Prostate gland (tissue), 2 donors: ENCODE data around the gene DAGLA. TPM values are rescaled to one million over a fixed set of nuclear protein-coding genes. Genes with fewer than 3 reads are reported as not detected.

Source experiments
- DNase-seq: peaks from one replicate; pipeline ENCODE4 v3.0.0-alpha.2; 2019; ENCODE audit warnings: low spot score
- H3K27ac ChIP-seq, 2 donors: fragments of 200-600 bp; sonication (generic); 2 replicates each; pipeline ENCODE4 v1.5.1; 2017 to 2019
- H3K27me3 ChIP-seq: fragments of 200-600 bp; sonication (generic); replicated peaks from 2 replicates; pipeline ENCODE4 v1.5.1; 2019; ENCODE audit not compliant: insufficient read depth
- H3K36me3 ChIP-seq, 2 donors: fragments of 200-600 bp; sonication (generic); 1 replicate in 1 of 2; 2 replicates in 1 of 2; pipeline versions ENCODE4 v1.5.1 to v1.8.1; 2017 to 2019
- H3K4me1 ChIP-seq: fragments of 200-600 bp; sonication (generic); replicated peaks from 2 replicates; pipeline ENCODE4 v1.5.1; 2019
- H3K4me3 ChIP-seq, 2 donors: fragments of 200-600 bp; sonication (generic); 2 replicates each; pipeline ENCODE4 v1.5.1; 2017 to 2019
- H3K9me3 ChIP-seq: fragments of 200-600 bp; sonication (generic); 2 replicates; pipeline ENCODE4 v1.5.1; 2017
- POLR2A ChIP-seq: fragments of 450-650 bp; IDR thresholded peaks from one replicate; pipeline ENCODE4 v1.6.1; 2016; ENCODE audit warnings: antibody characterized with exemption, mild to moderate bottlenecking
- POLR2AphosphoS5 ChIP-seq: sonication (generic); formaldehyde crosslinking; IDR thresholded peaks from one replicate; pipeline ENCODE4 v1.6.1; 2017; ENCODE audit warnings: antibody characterized with exemption
- WGBS: methylation state at CpG from one replicate; pipeline ENCODE4 v1.1.5; 2018; 5-methylcytosine and 5-hydroxymethylcytosine counted together
- intact Hi-C: fragments of 100-400 bp; cut with DNase I; formaldehyde crosslinking; loops from one replicate; pipeline ENCODE4 v1.14.2; 2022
- total RNA-seq, 2 donors: library from RNA; depleted of rRNA; stranded (reverse); fragments of >200 nt; gene quantifications; one replicate each; pipeline ENCODE4 v1.1.0, GENCODE V29; 2016
- TF ChIP-seq, protein P1 (sequence below), 4 experiments: fragments of 200-600 bp in 2 of 4; fragments of 450-650 bp in 2 of 4; sonication (generic) in 2 of 4; IDR thresholded peaks; 1 replicate in 3 of 4; 2 replicates in 1 of 4; pipeline ENCODE4 v1.5.1; 2016 to 2019; ENCODE audit warnings: antibody characterized with exemption in 4 of 4, mild to moderate bottlenecking in 2 of 4, moderate library complexity in 2 of 4

DAGLA gene
- total RNA-seq, 2 donors from 2014 or later: 10.8 to 12.2 TPM

- 87% methylated on average over 23 of the region's 26 CpGs for WGBS
- H3K36me3 ChIP-seq: no peaks in the 10 kb centered on the region
- intact Hi-C loops: no loop called here
- H3K27me3 ChIP-seq: no peaks in the 10 kb centered on the region
- H3K9me3 ChIP-seq: no peaks in the 10 kb centered on the region
- no peak overlapping the region for H3K27ac ChIP-seq
- DNase-seq: no peak
- H3K4me1 ChIP-seq: no peaks in the 10 kb centered on the region
- no peak overlapping the region for H3K4me3 ChIP-seq
- TF ChIP-seq POLR2A (no peak), POLR2AphosphoS5 (no peak)
- TF ChIP-seq, protein P1, sequence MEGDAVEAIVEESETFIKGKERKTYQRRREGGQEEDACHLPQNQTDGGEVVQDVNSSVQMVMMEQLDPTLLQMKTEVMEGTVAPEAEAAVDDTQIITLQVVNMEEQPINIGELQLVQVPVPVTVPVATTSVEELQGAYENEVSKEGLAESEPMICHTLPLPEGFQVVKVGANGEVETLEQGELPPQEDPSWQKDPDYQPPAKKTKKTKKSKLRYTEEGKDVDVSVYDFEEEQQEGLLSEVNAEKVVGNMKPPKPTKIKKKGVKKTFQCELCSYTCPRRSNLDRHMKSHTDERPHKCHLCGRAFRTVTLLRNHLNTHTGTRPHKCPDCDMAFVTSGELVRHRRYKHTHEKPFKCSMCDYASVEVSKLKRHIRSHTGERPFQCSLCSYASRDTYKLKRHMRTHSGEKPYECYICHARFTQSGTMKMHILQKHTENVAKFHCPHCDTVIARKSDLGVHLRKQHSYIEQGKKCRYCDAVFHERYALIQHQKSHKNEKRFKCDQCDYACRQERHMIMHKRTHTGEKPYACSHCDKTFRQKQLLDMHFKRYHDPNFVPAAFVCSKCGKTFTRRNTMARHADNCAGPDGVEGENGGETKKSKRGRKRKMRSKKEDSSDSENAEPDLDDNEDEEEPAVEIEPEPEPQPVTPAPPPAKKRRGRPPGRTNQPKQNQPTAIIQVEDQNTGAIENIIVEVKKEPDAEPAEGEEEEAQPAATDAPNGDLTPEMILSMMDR (IDR thresholded peaks at IDR 0.05): no peak
Measured at GRCh38 chr11:61765550-61766253, 85.5 kb downstream of the DAGLA start.

GRCh38 chr11:61766353-61766841 is 86.2 kb downstream of the DAGLA start:
- H3K36me3 ChIP-seq: no peaks in the 10 kb centered on the region
- H3K4me3 ChIP-seq: no peak overlapping the region
- no peak overlapping the region for H3K27ac ChIP-seq
- 80% methylated on average over 13 of the region's 13 CpGs for WGBS
- TF ChIP-seq, protein P1 (IDR thresholded peaks at IDR 0.05): no peak
- TF ChIP-seq POLR2A: no peak
- no peak for TF ChIP-seq POLR2AphosphoS5
- intact Hi-C loops: no loop called here
- DNase-seq: no peak
- no peaks in the 10 kb centered on the region for H3K9me3 ChIP-seq
- no peaks in the 10 kb centered on the region for H3K27me3 ChIP-seq
- no peaks in the 10 kb centered on the region for H3K4me1 ChIP-seq

- 71% methylated on average over 11 of the region's 11 CpGs for WGBS
- Histone ChIP-seq H3K9me3 (no peaks in the 10 kb centered on the region), H3K36me3 (no peaks in the 10 kb centered on the region), H3K4me1 (no peaks in the 10 kb centered on the region), H3K27me3 (no peaks in the 10 kb centered on the region), H3K27ac (no peak overlapping the region), H3K4me3 (no peak overlapping the region)
- no peak for DNase-seq
- intact Hi-C loops: no loop called here
- no peak for TF ChIP-seq POLR2AphosphoS5
- TF ChIP-seq, protein P1 (IDR thresholded peaks at IDR 0.05): no peak
- TF ChIP-seq POLR2A: no peak
Measured at GRCh38 chr11:61768376-61769076, 88.3 kb downstream of the DAGLA start.

DNA sequence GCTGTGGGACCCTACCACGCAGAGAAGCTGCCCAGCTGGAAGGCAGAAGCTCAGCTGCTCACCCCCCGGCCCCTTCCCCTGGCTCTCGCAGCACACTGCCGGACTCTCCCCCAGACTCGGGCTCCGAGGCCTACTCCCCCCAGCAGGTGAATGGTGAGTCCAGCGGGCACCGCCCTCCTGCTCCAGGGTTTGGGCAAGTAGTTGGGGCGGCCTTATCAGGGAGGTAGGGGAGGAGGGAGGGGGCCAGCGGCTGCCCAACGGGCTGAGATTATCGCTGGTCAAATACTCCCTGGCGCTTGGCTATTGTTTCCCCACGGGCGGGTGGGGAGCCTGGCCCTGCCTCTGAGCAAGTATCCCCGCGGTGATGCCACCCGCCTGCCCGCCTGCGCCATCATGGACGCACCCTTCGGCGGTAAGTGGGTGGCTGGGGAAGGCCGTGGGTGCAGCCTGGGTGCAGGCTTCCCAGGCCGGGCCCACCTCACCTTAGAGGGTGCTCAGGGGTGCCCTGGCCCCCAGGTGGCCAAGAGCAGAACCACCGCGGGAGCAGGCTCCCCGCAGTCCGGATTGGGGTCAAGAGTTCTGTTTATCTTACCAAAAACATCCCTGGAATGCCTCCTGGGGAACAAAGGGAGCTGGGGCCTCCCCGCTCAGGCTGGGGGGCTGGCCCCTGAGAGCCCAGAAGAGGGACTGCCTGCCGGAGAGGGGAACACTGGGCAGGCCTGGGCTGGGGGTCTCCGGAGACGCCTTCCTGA is 89.2 kb downstream of the DAGLA start:
- TF ChIP-seq, protein P1 (IDR thresholded peaks at IDR 0.05): no peak
- no peak for TF ChIP-seq POLR2AphosphoS5
- TF ChIP-seq POLR2A: no peak
- Histone ChIP-seq H3K27ac (no peak overlapping the region), H3K27me3 (no peaks in the 10 kb centered on the region), H3K4me3 (no peak overlapping the region), H3K9me3 (no peaks in the 10 kb centered on the region), H3K4me1 (no peaks in the 10 kb centered on the region), H3K36me3 (no peaks in the 10 kb centered on the region)
- 63% methylated on average over 33 of the region's 33 CpGs for WGBS
- intact Hi-C loops: no loop called here
- DNase-seq: no peak
